HL-60/S4 treated with phorbol 12-myristate 13-acetate at 8.2 ng/mL for 4 days and 3 days (cell line): ENCODE measurements around the gene SERTAD1.

ENCODE experiments used
- in situ Hi-C: fragments of 300-500 bp; cut with MboI; formaldehyde crosslinking; loops from 2 replicates; pipeline ENCODE4 v1.15.0; 2022; ENCODE audit warnings: low sequenced_read_pairs

Gene SERTAD1

DNA sequence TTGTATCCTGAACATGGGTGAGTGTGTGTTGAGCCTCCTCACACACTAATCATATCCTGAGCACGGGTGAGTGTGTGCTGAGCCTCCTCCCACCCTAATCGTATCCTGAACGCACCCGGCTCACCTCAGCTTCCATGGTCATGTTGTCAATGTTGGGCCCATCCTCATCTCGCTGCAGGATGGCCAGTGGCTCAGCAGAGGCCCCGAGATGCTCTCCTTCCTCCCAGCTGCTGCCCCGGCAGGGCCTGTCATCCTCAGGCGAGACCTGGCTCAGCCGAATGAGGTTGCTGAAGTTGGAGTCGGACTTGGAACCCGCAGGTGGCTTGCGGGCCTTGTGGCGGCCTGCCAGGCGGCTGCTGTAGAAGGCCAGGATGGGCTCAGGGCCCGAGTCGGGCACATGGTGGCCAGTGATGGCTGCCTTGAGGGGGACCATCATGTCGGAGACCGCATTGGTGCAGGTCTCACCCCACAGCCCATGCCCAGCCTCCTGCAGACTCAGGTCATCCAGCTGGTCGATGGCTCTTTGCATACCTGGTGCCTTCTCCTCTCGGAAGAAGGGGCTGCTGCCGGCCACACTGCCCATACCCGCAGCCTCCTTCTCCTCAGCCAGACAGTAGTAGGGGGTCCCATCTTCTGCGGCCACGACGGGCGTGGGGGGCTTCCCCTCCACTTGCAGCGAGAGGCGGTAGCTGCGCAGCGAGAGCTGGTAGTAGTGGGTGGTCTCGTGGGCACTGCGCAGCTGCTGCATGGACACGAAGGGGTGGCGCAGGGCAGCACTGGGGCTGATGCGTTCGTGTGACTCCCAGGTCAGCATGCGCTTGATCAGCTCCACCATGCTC, 45.4 kb downstream of the SERTAD1 start:
- in situ Hi-C loops = no loop called here

DNA sequence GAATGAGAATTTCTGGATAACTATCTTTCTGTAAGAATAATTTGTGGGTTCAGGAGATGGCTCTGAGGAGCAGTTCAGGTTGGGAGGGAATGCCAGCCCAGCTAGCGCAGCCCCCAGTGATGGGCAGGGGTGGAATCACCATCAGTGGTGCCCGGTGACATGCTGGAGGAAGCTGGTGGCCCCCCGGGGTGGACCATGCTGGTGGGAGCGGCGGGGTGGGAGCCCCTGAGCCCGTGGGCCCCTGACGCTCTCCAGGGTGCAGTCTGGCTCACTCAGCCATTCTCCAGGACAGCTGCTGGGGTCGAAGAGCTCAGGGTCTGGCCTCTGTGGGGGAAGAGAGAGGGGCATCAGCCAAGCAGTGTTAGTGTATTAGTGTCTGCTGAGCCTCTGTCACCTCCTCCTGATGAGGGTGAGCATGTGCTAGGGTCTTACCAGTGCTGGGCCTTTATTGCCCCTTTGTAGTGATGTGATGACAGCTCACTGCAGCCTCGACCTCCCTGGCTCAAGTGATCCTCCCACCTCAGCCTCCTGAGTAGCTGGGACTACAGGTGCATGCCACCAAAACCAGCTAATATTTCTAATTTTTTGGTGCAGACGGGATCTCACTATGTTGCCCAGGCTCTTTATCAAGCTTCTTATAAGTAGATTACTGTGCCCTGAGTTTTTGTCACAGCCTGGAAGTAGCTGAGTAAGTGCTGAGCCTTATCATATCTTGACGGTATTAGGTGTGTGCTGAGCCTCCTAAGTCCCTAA, 46.2 kb downstream of the SERTAD1 start:
- in situ Hi-C loops = no loop called here

DNA sequence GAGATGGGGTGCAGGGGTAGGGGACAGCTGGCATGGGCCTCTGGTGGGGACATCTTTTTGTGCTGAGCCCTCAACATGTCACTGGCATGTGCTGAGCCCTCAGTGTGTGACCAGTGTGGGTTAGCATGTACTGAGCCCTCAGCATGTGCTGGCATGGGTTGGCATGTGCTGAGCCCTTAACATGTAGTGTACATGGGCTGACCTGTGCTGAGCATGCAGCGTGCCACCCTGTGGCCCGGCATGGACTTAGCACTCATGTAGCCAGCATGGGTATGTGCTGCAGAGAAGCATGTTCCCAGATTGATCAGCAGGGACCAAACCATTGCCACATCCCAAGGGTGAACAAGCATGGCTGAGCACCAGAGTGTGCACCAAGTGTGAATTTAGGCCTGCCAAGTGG, 47.3 kb downstream of the SERTAD1 start:
- in situ Hi-C loops = no loop called here

DNA sequence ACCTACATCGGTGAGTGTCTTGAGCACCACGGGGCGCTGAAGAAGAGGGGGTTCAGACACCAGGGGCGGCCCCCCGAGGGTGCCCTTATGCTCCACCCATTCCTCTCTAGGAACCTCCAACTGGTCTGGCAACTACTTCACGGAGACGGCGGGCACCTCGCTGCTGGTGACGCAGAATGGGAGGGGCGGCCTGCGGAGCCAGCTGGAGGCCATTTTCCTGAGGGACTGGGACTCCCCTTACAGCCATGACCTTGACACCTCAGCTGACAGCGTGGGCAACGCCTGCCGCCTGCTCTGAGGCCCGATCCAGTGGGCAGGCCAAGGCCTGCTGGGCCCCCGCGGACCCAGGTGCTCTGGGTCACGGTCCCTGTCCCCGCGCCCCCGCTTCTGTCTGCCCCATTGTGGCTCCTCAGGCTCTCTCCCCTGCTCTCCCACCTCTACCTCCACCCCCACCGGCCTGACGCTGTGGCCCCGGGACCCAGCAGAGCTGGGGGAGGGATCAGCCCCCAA, 47.9 kb downstream of the SERTAD1 start:
- in situ Hi-C loops = no loop called here

DNA sequence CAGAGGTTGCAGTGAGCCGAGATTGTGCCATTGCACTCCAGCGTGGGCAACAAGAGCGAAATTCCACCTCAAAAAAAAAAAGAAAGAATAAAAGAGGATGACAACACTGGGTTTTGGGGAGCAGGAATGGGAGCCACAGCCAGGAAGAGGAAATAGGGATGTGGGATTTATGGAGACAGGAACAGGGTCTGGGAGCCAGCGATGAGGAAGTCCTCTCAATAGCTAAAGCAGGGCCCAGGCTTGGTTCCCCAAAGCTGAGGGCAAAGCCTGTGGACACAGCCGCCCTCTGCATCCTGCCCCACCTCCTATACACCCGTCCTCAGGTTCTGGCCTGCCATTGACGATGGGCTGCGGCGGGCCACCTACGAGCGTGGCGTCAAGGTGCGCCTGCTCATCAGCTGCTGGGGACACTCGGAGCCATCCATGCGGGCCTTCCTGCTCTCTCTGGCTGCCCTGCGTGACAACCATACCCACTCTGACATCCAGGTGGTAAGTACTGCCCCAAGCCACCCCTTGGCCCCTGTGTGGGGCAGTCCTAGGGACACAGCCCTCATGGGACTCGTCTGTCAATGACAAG, 49.4 kb downstream of the SERTAD1 start:
- in situ Hi-C loops = no loop called here

DNA sequence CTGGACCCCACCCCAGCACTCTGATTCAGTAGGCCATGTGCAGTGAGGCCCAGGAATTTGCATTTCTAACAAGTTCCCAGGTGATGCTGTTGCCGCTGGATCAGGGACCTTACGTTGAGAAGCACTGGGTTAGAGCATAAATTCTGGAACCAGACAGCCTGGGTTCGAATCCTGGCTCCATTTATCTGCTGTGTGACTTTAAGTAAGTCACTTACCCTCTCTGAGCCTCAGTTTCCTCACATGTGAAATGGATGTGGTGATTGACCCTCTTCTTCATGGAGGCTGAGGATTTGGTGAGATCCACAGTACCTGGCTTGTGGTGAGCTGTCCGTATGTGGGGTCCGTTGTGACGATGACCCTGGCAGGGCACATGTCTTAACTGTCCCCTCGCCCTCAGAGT, 51.7 kb downstream of the SERTAD1 start:
- in situ Hi-C loops = no loop called here

DNA sequence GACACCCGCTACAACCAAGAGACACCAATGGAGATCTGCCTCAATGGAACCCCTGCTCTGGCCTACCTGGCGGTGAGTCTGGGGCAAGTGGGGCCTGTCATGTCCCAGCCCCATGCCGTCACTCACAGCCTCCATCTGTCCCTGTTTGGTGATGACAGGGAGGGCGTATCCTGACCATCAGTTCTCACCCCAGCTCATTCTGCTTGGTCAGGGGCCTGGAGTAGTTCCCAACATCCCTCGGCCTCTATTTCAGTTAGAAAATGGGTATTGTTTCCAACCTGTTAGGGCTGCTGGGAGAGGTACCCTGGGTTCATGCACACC, 54.0 kb downstream of the SERTAD1 start:
- in situ Hi-C loops = no loop called here
